GM21381 (cell line): ENCODE results near the gene ENDOG.
"Not testable (repeated sequence)": the region's sequence is repeated elsewhere in the genome, so short reads cannot be mapped to it uniquely, and the experiment has no call there.

Experiments
- ATAC-seq: cut with Tn5 transposase; IDR thresholded peaks from one replicate; pipeline ENCODE4 v1.9.1; 2021; ENCODE audit warnings: mild to moderate bottlenecking, moderate library complexity; ENCODE audit not compliant: unreplicated experiment

ENDOG gene

GRCh38 chr9:128860937-128861336, 42.6 kb downstream of the ENDOG start:
- ATAC-seq: no peak

GRCh38 chr9:128861501-128861900, 43.2 kb downstream of the ENDOG start:
- ATAC-seq: no peak

- ATAC-seq: no peak
Observed at GRCh38 chr9:128862401-128862851, 44.1 kb downstream of the ENDOG start.

GRCh38 chr9:128863647-128864046, 45.3 kb downstream of the ENDOG start:
- no peak for ATAC-seq

- ATAC-seq: no peak
Observed at GRCh38 chr9:128870128-128870940, 52.0 kb downstream of the ENDOG start.

GRCh38 chr9:128870941-128871265, 52.6 kb downstream of the ENDOG start:
- not testable (repeated sequence) for ATAC-seq
